ENCODE data around the gene VAC14. TPM values are rescaled to one million over a fixed set of nuclear protein-coding genes. Genes with fewer than 3 reads are reported as not detected.

The VAC14 gene
- polyA plus RNA-seq, 2 of the 4 experiments (the other 2 are of a cell fraction) = 25.3 to 27.0 TPM

DNA sequence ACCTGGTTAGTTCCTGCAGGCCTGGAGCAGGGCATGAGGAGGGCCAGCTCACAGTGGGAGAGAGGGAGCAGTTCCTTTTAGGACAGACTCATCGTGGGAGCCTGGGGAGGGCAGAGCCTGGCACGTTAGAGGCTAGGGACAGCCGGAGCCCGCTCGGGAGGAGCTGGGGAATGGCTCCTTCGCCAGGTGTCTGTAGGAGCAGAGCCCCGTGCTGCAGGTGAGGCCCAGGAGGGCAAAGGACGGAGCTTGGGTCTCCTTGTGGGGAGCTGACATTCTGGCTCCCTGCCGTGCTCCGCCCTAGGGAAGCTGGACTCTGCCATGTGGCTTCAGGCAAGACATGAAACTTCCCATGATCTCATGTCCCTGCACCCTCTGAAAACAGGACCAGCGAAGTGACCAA is 96.4 kb downstream of the VAC14 start (continued):
- no peak for TF ChIP-seq ESRRA (IDR thresholded peaks at IDR 0.05; ENCODE audit: borderline replicate concordance, low read length)
- TF ChIP-seq, protein P1, sequence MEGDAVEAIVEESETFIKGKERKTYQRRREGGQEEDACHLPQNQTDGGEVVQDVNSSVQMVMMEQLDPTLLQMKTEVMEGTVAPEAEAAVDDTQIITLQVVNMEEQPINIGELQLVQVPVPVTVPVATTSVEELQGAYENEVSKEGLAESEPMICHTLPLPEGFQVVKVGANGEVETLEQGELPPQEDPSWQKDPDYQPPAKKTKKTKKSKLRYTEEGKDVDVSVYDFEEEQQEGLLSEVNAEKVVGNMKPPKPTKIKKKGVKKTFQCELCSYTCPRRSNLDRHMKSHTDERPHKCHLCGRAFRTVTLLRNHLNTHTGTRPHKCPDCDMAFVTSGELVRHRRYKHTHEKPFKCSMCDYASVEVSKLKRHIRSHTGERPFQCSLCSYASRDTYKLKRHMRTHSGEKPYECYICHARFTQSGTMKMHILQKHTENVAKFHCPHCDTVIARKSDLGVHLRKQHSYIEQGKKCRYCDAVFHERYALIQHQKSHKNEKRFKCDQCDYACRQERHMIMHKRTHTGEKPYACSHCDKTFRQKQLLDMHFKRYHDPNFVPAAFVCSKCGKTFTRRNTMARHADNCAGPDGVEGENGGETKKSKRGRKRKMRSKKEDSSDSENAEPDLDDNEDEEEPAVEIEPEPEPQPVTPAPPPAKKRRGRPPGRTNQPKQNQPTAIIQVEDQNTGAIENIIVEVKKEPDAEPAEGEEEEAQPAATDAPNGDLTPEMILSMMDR (IDR thresholded peaks at IDR 0.05) = no peak
- TF ChIP-seq, protein P2, sequence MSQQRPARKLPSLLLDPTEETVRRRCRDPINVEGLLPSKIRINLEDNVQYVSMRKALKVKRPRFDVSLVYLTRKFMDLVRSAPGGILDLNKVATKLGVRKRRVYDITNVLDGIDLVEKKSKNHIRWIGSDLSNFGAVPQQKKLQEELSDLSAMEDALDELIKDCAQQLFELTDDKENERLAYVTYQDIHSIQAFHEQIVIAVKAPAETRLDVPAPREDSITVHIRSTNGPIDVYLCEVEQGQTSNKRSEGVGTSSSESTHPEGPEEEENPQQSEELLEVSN (IDR thresholded peaks at IDR 0.05; ENCODE audit: borderline replicate concordance, low read depth) = no peak

DNA sequence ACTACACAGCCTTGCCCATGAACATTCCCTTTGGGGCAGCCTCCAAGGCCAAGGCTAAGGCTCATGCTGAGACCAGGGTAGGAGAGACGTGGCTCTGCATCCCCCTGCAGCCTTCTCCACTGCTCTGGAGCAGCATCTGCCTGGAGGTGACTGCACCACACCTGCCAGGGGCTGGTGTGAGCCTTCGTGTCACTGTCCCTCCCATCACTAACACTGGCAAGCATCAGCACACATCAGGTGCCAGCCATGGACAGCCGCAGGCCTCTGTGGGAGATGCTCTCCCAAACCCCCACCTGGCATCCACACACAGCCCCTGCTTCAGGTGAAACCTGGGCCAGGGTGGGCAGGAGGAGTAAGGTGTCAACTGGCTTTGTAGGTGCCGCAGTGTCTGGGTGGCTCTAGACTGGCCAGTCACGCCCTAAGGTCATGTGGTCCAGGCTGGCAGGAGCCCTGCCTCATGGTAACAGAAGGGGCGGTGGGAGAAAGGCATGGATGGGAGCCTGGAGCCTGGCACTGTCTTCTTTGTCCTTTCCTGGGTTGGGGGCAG is 97.0 kb downstream of the VAC14 start:
- Histone ChIP-seq H3K27ac (peak overlapping the region; percentile 51 to 92), H3K4me2 (peak overlapping the region; percentile 5; the same call in 1 of the 3 replicates), H3K4me1 (peaks cover 71% of the 10 kb centered on the region), H3K9me3 (no peaks in the 10 kb centered on the region), H3K4me3 (no peak overlapping the region)
- ATAC-seq (no peak), FAIRE-seq (no peak), DNase-seq (ENCODE audit: low read depth in 1 of 2, low spot score in 1 of 2) (no peak)
- TF ChIP-seq MYC (IDR thresholded peaks at IDR 0.05; ENCODE audit: borderline replicate concordance, low read length) = no peak
- TF ChIP-seq ZFP36 (IDR thresholded peaks at IDR 0.05; ENCODE audit: borderline replicate concordance, partially characterized antibody) = no peak
- no peak for TF ChIP-seq CBX8 (IDR thresholded peaks at IDR 0.05)
- ChIA-PET CTCF (interaction anchor here (0.9 to 1.9 kb wide), 3 partner anchors 11 to 24 kb away, joined by 3 to 10 read pairs (median 10); no protein-coding TSS in a partner anchor), POLR2A (no interaction called here)
- 93% methylated on average over 6 of the region's 6 CpGs for WGBS (ENCODE audit: missing lambda C conversion rate)

DNA sequence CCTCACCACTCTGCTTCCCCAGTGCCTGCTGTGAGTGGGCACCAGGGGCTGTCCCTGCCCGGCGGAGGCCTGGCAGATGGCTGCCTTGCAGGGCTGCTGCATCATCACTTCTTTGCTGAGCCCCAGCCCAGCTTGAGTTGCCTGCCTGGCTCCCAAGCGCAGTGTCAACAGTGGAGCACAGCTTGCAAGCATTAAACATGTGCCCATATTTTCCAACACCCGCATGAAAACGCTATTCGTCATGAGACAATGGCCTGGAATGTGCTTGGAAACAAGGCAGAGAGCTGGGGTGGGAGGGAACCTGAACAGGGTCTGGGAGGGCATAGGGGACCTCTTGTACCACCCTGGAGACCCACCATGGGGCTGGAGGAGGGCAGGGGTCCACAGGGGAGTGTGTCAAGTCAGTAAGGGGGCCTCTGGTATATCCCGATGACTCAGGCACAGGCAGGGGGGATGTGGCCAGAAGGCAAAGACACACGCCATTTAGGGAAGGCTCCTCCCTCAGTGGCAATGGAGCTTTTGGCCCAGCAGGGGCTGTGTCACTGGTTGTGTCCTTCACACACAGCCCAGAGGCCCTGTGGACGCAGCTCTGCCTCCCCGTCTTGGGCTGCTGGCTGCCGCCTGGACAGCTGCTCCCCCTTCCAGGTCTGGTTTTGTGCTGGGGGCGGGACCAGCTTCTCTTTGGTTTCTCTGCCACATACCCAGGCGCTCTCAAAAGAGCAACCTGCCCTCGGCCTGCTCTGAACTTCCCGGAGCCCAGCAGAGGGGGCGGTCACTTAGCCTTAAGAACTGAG is 97.7 kb downstream of the VAC14 start:
- POLR2A ChIA-PET = no interaction called here
- H3K9me3 ChIP-seq = no peaks in the 10 kb centered on the region
- H3K4me2 ChIP-seq = no peak overlapping the region; the same call in 2 of the 3 replicates
- peaks cover 71% of the 10 kb centered on the region for H3K4me1 ChIP-seq
- WGBS (ENCODE audit: missing lambda C conversion rate) = 86% methylated on average over 16 of the region's 16 CpGs
- FAIRE-seq (no peak), DNase-seq (ENCODE audit: low read depth in 1 of 2, low spot score in 1 of 2) (peak in 1 of 2 experiments; percentile 40), ATAC-seq (peak; percentile 35 to 60; a peak in 4 of 6 replicates)
- no peak overlapping the region for H3K4me3 ChIP-seq
- H3K27ac ChIP-seq = peak overlapping the region; percentile 51 to 92; a peak in 4 of 6 replicates
- CTCF ChIA-PET = interaction anchor here (0.7 to 1.9 kb wide), 4 partner anchors 12 to 68 kb away, joined by 3 to 10 read pairs (median 6); no protein-coding TSS in a partner anchor
- TF ChIP-seq, protein P3, sequence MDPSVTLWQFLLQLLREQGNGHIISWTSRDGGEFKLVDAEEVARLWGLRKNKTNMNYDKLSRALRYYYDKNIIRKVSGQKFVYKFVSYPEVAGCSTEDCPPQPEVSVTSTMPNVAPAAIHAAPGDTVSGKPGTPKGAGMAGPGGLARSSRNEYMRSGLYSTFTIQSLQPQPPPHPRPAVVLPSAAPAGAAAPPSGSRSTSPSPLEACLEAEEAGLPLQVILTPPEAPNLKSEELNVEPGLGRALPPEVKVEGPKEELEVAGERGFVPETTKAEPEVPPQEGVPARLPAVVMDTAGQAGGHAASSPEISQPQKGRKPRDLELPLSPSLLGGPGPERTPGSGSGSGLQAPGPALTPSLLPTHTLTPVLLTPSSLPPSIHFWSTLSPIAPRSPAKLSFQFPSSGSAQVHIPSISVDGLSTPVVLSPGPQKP (IDR thresholded peaks at IDR 0.05; ENCODE audit: low read depth, low read length) = no peak
- no peak for TF ChIP-seq CEBPB (IDR thresholded peaks at IDR 0.05)
- TF ChIP-seq HEYL (CRISPR knock-in tag; IDR thresholded peaks at IDR 0.05) = no peak
- TF ChIP-seq NR3C1 (IDR thresholded peaks at IDR 0.05) = no peak
- no peak for TF ChIP-seq SMC3 (IDR thresholded peaks at IDR 0.05)
- TF ChIP-seq NFE2L2 (conservative IDR thresholded peaks at IDR 0.05; ENCODE audit: low read length) = no peak
- no peak for TF ChIP-seq POLR2A (IDR thresholded peaks at IDR 0.05; ENCODE audit: low read length)
- TF ChIP-seq, protein P4, sequence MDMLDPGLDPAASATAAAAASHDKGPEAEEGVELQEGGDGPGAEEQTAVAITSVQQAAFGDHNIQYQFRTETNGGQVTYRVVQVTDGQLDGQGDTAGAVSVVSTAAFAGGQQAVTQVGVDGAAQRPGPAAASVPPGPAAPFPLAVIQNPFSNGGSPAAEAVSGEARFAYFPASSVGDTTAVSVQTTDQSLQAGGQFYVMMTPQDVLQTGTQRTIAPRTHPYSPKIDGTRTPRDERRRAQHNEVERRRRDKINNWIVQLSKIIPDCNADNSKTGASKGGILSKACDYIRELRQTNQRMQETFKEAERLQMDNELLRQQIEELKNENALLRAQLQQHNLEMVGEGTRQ (IDR thresholded peaks at IDR 0.05) = no peak
- no peak for TF ChIP-seq BHLHE40 (IDR thresholded peaks at IDR 0.05; ENCODE audit: low read depth, low read length)
- TF ChIP-seq JUN (IDR thresholded peaks at IDR 0.05) = no peak
- TF ChIP-seq, protein P2 (IDR thresholded peaks at IDR 0.05; ENCODE audit: borderline replicate concordance, low read depth) = no peak
- no peak for TF ChIP-seq ESRRA (IDR thresholded peaks at IDR 0.05; ENCODE audit: borderline replicate concordance, low read length)
- TF ChIP-seq GATA3 (IDR thresholded peaks at IDR 0.05; ENCODE audit: borderline replicate concordance) = no peak
- TF ChIP-seq KDM5A (IDR thresholded peaks at IDR 0.05) = no peak
- TF ChIP-seq HOXB13 (CRISPR knock-in tag; IDR thresholded peaks at IDR 0.05; ENCODE audit: low read depth) = no peak
- TF ChIP-seq EP300 (IDR thresholded peaks at IDR 0.05) = no peak
- TF ChIP-seq EHF (CRISPR knock-in tag; IDR thresholded peaks at IDR 0.05) = no peak

All from A549 (cell line).